HepG2 (cell line): Measurements from ENCODE around the gene KBTBD2.

Experiments used
- ARNTL ChIP-seq: sonication (generic); formaldehyde crosslinking; IDR thresholded peaks from 2 replicates; pipeline ENCODE4 v1.4.0; 2020; ENCODE audit warnings: mild to moderate bottlenecking, missing genetic modification reagents
- EZH2 ChIP-seq: conservative IDR thresholded peaks from 2 replicates; pipeline ENCODE4 v1.6.1; 2012; ENCODE audit warnings: mild to moderate bottlenecking, low read depth, low read length, moderate library complexity
- POLR2AphosphoS5 ChIP-seq: IDR thresholded peaks from 2 replicates; pipeline ENCODE4 v1.6.1; 2012; ENCODE audit warnings: low read depth, low read length
- SP1 ChIP-seq, 2 experiments: fragments of 450-650 bp in 1 of 2; sonication (generic) in 1 of 2; formaldehyde crosslinking in 1 of 2; IDR thresholded peaks; 2 replicates each; pipeline versions ENCODE4 v1.4.0 to v1.6.1; 2016 to 2020; ENCODE audit warnings: missing genetic modification reagents in 1 of 2
- TF ChIP-seq, protein P1 (sequence below): sonication (generic); formaldehyde crosslinking; IDR thresholded peaks from 2 replicates; pipeline ENCODE4 v1.9.0; 2021; ENCODE audit warnings: missing genetic modification reagents, borderline replicate concordance

DNA sequence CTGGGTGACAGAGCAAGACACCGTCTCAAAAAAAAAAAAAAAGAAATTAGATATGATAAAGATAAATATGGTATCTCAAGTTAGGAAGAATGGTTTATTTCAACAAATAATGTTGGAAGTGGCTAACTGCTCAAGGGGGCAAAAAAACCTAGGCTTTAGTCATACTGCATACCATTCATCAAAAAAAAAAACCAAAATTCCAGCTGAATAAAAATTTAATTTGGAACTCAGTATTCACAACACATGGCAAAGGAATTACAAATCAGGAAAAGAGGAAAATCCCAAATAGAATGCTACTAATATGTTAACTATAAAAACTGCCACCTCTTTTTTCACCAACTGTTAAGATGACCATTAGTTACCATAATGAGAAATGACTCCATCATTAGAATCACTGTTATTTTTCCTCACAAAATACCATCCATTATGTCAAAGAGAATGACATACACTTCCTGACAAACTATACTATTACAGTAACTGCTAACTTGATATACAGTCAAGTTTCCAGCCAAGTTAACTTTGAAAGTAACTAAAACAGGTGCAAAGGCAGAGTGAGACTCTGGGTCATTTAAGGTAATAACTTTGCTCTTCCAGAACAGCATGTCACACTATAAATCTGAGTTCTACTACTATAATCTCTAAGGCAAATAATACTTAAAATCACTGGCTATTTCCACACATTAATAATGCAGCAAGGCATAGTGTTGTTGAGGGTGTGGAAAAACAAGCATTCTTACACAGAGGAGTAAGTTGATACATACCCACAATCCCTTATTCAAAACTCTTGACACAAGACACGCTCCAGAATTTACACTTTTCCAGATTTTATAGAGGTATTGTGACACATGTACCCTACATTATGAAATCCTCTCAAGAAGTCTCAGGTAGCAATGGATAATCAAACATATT, 10.2 kb downstream of the KBTBD2 start:
- TF ChIP-seq SP1 (IDR thresholded peaks at IDR 0.05) (no peak), SP1 (CRISPR knock-in tag; IDR thresholded peaks at IDR 0.05) (no peak), EZH2 (no peak), POLR2AphosphoS5 (no peak), ARNTL (CRISPR knock-in tag) (no peak)
- TF ChIP-seq, protein P1, sequence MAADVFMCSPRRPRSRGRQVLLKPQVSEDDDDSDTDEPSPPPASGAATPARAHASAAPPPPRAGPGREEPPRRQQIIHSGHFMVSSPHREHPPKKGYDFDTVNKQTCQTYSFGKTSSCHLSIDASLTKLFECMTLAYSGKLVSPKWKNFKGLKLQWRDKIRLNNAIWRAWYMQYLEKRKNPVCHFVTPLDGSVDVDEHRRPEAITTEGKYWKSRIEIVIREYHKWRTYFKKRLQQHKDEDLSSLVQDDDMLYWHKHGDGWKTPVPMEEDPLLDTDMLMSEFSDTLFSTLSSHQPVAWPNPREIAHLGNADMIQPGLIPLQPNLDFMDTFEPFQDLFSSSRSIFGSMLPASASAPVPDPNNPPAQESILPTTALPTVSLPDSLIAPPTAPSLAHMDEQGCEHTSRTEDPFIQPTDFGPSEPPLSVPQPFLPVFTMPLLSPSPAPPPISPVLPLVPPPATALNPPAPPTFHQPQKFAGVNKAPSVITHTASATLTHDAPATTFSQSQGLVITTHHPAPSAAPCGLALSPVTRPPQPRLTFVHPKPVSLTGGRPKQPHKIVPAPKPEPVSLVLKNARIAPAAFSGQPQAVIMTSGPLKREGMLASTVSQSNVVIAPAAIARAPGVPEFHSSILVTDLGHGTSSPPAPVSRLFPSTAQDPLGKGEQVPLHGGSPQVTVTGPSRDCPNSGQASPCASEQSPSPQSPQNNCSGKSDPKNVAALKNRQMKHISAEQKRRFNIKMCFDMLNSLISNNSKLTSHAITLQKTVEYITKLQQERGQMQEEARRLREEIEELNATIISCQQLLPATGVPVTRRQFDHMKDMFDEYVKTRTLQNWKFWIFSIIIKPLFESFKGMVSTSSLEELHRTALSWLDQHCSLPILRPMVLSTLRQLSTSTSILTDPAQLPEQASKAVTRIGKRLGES, result no peak
